Natural killer cell (primary cell): ENCODE measurements around the gene CLOCK. TPM values are rescaled to one million over a fixed set of nuclear protein-coding genes. Genes with fewer than 3 reads are reported as not detected.
A peak's percentile ranks its signal among the peaks of the same experiment; 100 is the strongest.

Source experiments
- ATAC-seq, 3 donors: fragments of 150-1000 bp in 2 of 3; fragments of 200-7000 bp in 1 of 3; cut with Tn5 transposase; 1 replicate in 1 of 3; 2 replicates in 2 of 3; pipeline ENCODE4 v1.10.0; 2021; ENCODE audit warnings: mild to moderate bottlenecking in 2 of 3, moderate library complexity in 2 of 3
- DNase-seq, 2 donors: peaks; one replicate each; pipeline versions ENCODE4 v3.0.0 to v3.0.0-alpha.2; 2013 to 2021; ENCODE audit warnings: mixed read lengths in 1 of 2
- H3K27ac ChIP-seq: one replicate; pipeline ENCODE4 v1.5.1; 2013; ENCODE audit warnings: mild to moderate bottlenecking, low read length
- H3K27me3 ChIP-seq: one replicate; pipeline ENCODE4 v1.6.1; 2013; ENCODE audit warnings: low read length; ENCODE audit not compliant: control insufficient read depth, insufficient read depth
- H3K36me3 ChIP-seq: one replicate; pipeline ENCODE4 v1.6.1; 2013; ENCODE audit warnings: low read length; ENCODE audit not compliant: control insufficient read depth, insufficient read depth
- H3K4me1 ChIP-seq: one replicate; pipeline ENCODE4 v1.6.1; 2013; ENCODE audit warnings: low read length; ENCODE audit not compliant: control insufficient read depth, insufficient read depth
- H3K4me3 ChIP-seq: one replicate; pipeline ENCODE4 v1.5.1; 2013; ENCODE audit warnings: low read length
- H3K9me3 ChIP-seq: one replicate; pipeline ENCODE4 v1.6.1; 2013; ENCODE audit warnings: low read length; ENCODE audit not compliant: control insufficient read depth, insufficient read depth
- H3K27ac Mint-ChIP-seq, 2 donors: one replicate each; pipeline ENCODE4 v1.8.0; 2022; ENCODE audit warnings: mild to moderate bottlenecking in 2 of 2, mixed read lengths in 2 of 2, moderate library complexity in 1 of 2
- H3K27me3 Mint-ChIP-seq, 2 donors: one replicate each; pipeline ENCODE4 v1.8.0; 2022; ENCODE audit warnings: low read depth in 2 of 2, mixed read lengths in 2 of 2
- H3K36me3 Mint-ChIP-seq: one replicate; pipeline ENCODE4 v1.8.0; 2022; ENCODE audit warnings: mixed read lengths
- H3K4me1 Mint-ChIP-seq, 2 donors: one replicate each; pipeline ENCODE4 v1.8.0; 2022; ENCODE audit warnings: mixed read lengths in 2 of 2
- H3K4me3 Mint-ChIP-seq: one replicate; pipeline ENCODE4 v1.8.0; 2022; ENCODE audit warnings: mild to moderate bottlenecking, moderate library complexity, mixed read lengths
- H3K9me3 Mint-ChIP-seq, 2 donors: one replicate each; pipeline ENCODE4 v1.8.0; 2022; ENCODE audit warnings: mixed read lengths in 2 of 2
- CTCF ChIP-seq: fragments of 200-600 bp; IDR thresholded peaks from one replicate; pipeline ENCODE4 v1.8.0; 2022; ENCODE audit warnings: antibody characterized with exemption
- WGBS: methylation state at CpG from one replicate; pipeline ENCODE4 v1.1.7; 2013; ENCODE audit warnings: missing lambda C conversion rate; ENCODE audit not compliant: insufficient coverage; 5-methylcytosine and 5-hydroxymethylcytosine counted together
- intact Hi-C: fragments of 100-400 bp; cut with micrococcal nuclease; formaldehyde crosslinking; loops from one replicate; pipeline ENCODE4 v1.14.2; 2022
- total RNA-seq, 4 donors: library from RNA; stranded (reverse); fragments of 120-200 nt in 1 of 4; gene quantifications; one replicate each; pipeline versions ENCODE4 v1.2.3 to v1.2.4, GENCODE V29; 2013 to 2022

CLOCK gene
- total RNA-seq, 3 donors from 2014 or later (not counting 1 experiment from before 2014, with no cell fraction given), result 11.4 to 15.8 (median 13.4) TPM

- peak in 1 of 2 donors; percentile 28 for DNase-seq
- no peaks in the 10 kb centered on the region for H3K36me3 Mint-ChIP-seq
- Histone ChIP-seq H3K36me3 (peaks cover 46% of the 10 kb centered on the region), H3K4me1 (no peaks in the 10 kb centered on the region), H3K4me3 (no peak overlapping the region), H3K27ac (no peak overlapping the region), H3K9me3 (no peaks in the 10 kb centered on the region), H3K27me3 (no peaks in the 10 kb centered on the region)
- peak; percentile 46 to 64 (median 47) for ATAC-seq
- 0% methylated on average over 3 of the region's 3 CpGs for WGBS
- no peaks in the 10 kb centered on the region for H3K27me3 Mint-ChIP-seq
- TF ChIP-seq CTCF, result no peak
- H3K9me3 Mint-ChIP-seq, result no peaks in the 10 kb centered on the region
- intact Hi-C loops, result no loop called here
- H3K4me1 Mint-ChIP-seq, result peaks cover 9 to 14% of the 10 kb centered on the region in 2 donors
- no peak overlapping the region for H3K4me3 Mint-ChIP-seq
- peak overlapping the region; percentile 17 to 52 for H3K27ac Mint-ChIP-seq
These were observed 111.4 kb downstream of the CLOCK start for GRCh38 chr4:55435141-55435841.

- no peak for DNase-seq
- no peaks in the 10 kb centered on the region for H3K9me3 ChIP-seq
- no peaks in the 10 kb centered on the region for H3K4me1 ChIP-seq
- no peak overlapping the region for H3K27ac ChIP-seq
- no peak overlapping the region for H3K4me3 Mint-ChIP-seq
- H3K27me3 Mint-ChIP-seq, result no peaks in the 10 kb centered on the region
- TF ChIP-seq CTCF, result no peak
- no peaks in the 10 kb centered on the region for H3K9me3 Mint-ChIP-seq
- intact Hi-C loops, result no loop called here
- no peaks in the 10 kb centered on the region for H3K27me3 ChIP-seq
- H3K36me3 Mint-ChIP-seq, result no peaks in the 10 kb centered on the region
- peaks cover 55% of the 10 kb centered on the region for H3K36me3 ChIP-seq
- WGBS, result 82% methylated on average over 6 of the region's 6 CpGs
- no peak for ATAC-seq
- H3K4me1 Mint-ChIP-seq, result peaks cover 9 to 10% of the 10 kb centered on the region in 2 donors
- peak overlapping the region in 1 of 2 donors; percentile 27 for H3K27ac Mint-ChIP-seq
- H3K4me3 ChIP-seq, result no peak overlapping the region
These were observed 114.9 kb downstream of the CLOCK start for GRCh38 chr4:55431710-55432336.

- Mint-ChIP-seq H3K27ac (peak overlapping the region; percentile 18 to 21), H3K9me3 (no peaks in the 10 kb centered on the region), H3K27me3 (no peaks in the 10 kb centered on the region), H3K36me3 (no peaks in the 10 kb centered on the region), H3K4me1 (peaks cover 6 to 19% of the 10 kb centered on the region in 2 donors), H3K4me3 (no peak overlapping the region)
- H3K9me3 ChIP-seq, result no peaks in the 10 kb centered on the region
- WGBS, result 90% methylated on average over 1 of the region's 3 CpGs
- no peaks in the 10 kb centered on the region for H3K27me3 ChIP-seq
- DNase-seq, result no peak
- H3K4me1 ChIP-seq, result no peaks in the 10 kb centered on the region
- TF ChIP-seq CTCF, result no peak
- ATAC-seq, result no peak
- H3K27ac ChIP-seq, result no peak overlapping the region
- peaks cover 74% of the 10 kb centered on the region for H3K36me3 ChIP-seq
- H3K4me3 ChIP-seq, result no peak overlapping the region
- intact Hi-C loops, result no loop called here
These were observed 121.9 kb downstream of the CLOCK start for GRCh38 chr4:55424791-55425190.
